SU-DHL-6 (cell line): ENCODE data around the gene BCLAF1.

Source experiments
- CTCF ChIP-seq: fragments of 200-600 bp; sonication (generic); IDR thresholded peaks from one replicate; pipeline ENCODE4 v1.5.1; 2017; ENCODE audit warnings: antibody characterized with exemption, mild to moderate bottlenecking, low read length, moderate library complexity; ENCODE audit not compliant: insufficient read depth, poor library complexity, severe bottlenecking
- EZH2phosphoT487 ChIP-seq: fragments of 200-600 bp; sonication (generic), shearing (Covaris generic); conservative IDR thresholded peaks from 2 replicates; pipeline ENCODE4 v1.6.1; 2018; ENCODE audit warnings: mild to moderate bottlenecking, antibody characterized with exemption, low read length, moderate library complexity, mixed read lengths

- TF ChIP-seq EZH2phosphoT487 (no peak), CTCF (no peak)
Measured at GRCh38 chr6:136289327-136289578, 393 bp downstream of the BCLAF1 start.
